Fibroblast of skin of left quadriceps (primary cell): ENCODE results near the gene NAA16.
"Not testable (repeated sequence)": the region's sequence is repeated elsewhere in the genome, so short reads cannot be mapped to it uniquely, and the experiment has no call there.

Source experiments
- DNase-seq, 2 experiments: peaks; one replicate each; pipeline ENCODE4 v3.0.0-alpha.2; 2013; ENCODE audit warnings: low read depth in 2 of 2

NAA16 gene

DNA sequence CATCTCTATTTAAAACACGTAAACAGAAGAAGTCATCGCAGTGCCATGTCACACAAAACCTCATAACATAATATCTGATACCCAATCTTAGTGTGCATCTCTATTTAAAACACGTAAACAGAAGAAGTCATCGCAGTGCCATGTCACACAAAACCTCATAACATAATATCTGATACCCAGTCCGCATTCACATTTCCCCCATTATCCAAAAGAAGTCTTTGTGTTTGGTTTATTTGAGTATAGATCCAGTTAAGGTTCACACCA, 45.2 kb downstream of the NAA16 start:
- not testable (repeated sequence) for DNase-seq

DNA sequence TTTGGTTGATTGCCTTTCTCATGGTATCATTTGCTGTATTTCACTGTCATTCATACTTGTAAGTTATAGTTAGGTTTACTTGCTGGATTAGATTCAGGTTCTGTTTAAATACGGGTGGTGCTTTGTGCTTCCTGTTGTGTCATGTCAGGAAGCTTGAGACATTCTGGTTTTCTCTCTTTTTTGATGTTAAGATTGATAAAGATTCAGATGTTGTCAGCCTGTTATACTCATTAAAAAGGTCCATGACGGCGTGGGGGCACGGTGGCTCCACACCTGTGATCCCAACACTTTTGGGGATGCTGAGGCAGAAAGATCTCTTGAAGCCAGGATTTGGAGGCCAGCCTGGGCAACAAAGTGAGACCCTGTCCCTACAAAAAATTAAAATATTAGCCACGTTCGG, 45.7 kb downstream of the NAA16 start:
- DNase-seq, result no peak

DNA sequence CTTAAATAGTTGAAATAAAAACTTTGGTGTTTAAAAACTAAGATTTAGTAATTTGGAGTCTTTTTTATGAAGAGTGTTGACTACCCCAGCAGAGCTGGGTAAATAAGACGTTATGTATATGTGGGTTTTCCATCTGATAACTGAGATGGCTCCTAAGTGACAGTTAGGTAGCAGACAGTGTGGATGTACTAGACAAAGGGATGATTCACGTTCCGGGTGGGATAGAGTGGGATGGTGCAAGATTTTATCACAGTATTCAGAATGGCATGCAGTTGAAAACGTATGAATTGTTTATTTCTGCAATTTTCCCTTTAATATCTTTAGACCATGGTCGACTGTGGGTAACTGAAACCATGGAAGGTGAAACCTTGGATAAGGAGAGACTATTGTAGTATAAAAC, 50.4 kb downstream of the NAA16 start:
- no peak for DNase-seq

DNA sequence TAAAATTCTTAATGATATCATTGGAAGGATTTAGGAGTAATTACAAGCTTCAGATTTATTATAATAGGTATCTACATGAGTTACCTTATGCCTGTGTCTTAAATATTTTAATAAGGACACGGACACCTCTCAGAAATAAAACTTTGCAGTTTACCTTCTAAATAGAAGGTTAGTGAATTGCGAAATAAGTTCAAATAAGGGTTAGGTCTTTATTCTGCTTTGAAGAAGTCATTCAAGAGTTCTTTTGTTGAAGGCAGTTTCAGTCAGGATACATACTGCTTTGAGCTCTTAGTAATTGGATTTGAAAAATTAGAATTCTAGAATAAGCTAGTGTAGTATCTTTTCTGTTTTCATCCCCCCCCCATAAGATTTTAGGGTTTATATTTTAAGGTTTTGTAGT, 53.0 kb downstream of the NAA16 start:
- no peak for DNase-seq

DNA sequence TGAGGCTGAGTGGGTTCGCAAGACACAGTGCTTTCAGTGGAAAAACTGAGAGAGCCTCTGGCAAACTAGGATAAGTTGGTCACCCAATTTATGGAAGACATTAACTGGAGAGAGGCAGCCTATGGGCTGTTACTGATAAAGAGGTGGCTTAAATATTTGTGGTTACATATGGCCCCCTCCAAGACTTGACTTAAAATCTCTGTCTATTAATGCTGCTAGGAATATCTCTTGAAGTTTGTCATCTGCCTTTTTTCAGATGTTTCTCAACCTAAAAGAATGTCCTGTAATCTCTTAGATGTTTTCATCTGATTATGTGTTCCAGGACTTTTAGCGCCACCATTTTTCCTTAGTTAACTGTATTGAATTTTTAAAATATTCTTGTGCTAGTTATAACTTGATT, 54.6 kb downstream of the NAA16 start:
- DNase-seq, result peak; percentile 30 to 32

DNA sequence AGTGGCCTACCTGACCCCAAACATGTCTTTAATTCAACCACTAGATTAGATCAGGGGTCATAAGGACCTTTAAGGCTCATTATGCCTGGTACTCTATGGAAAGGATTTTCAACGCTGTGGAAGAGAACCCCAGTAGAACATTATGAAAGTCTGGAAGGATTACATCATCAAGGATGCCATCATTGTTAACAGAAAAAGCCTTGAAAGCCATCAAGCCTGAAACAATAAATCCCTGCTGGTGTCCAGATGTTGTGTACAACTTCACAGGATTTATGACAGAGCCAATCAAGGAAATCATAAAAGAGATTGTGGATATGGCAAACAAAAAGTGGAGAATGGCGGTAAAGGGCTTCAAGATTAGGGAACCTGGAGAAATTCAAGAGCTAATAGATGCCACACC, 59.7 kb downstream of the NAA16 start:
- peak in 1 of 2 experiments; percentile 18 for DNase-seq

DNA sequence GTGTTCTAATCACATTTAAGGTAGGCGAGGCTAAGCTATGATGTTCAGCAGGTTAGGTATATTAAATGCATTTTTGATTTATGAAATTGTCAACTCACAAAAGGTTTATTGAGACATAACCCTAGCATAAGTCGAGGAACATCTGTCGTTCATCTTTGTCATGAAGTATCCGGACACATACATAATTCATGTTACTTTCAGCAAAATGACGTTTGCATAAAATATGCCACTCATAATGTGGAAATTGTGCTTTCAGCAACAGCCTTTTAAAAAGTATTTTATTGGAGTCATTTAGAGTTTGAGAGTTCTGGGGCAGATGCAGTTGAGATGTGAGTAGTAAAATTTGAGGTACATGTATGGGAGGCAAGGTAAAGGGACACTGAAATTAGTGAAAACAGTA, 66.4 kb downstream of the NAA16 start:
- no peak for DNase-seq

DNA sequence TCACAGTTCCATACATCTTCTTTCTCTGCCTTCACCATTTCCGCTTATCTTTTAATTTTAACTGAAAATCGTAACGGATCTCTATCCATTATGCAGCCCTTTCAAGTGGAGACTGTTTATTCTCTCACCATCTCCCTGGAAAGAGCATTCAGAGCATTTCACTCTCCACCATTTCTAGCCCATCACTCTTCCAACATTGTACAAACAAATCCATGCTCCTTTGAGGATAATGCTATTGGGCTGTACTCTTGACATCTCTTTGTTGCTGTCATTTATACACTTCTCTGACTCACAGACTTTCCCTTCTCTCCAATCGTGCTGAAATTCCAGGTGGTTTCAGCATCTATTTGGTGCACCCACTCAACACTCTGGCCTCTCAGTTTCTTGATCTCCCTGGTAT, 71.4 kb downstream of the NAA16 start:
- DNase-seq, result no peak

DNA sequence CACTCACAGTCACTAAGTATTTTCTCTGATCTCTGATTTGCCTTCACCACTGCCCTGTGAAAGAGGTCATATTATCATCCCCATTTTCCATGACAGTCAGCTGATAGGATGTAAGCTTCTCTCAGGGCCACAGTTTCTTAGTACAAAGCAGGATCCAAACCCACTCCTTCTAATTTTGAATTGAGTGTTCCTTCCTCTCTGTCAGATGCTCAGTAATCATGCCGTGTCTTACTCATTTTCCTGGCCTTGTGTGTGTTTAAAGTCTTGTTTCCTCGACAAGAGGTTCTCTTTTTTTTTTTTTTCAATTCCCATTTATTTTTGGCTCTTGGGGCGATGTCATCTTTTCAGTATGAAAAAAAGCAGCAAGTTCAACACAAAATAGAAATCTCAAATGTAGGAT, 72.3 kb downstream of the NAA16 start:
- DNase-seq, result no peak

DNA sequence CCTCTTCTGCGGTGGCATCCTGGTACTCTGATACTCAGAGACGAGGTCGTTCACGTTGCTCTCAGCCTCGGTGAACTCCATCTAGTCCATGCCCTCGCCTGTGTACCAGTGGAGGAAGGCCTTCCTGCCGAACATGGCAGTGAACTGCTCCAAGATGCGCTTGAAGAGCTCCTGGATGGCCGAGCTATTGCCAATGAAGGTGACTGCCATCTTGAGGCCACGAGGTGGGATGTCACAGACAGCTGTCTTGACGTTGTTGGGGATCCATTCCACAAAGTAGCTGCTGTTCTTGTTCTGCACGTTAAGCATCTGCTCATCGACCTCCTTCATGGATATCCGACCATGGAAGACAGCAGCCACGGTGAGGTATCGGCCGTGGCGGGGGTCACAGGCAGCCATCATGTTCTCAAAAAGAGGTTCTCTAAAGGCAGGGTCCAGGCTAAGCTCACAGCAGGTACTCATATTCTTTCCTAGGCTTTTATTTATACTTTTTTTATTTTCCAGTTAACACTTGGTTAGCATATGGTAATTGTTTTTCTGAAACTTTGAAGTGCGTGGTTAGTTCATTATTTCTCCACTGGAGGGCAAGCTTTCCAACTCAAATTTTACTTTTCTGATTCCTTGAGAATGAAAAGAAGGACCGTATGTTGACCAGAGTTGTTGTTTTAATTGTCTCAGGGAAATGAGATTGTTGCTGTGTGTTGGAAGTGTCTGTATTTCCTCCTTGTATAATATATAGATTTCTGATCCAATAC, 73.9 kb downstream of the NAA16 start:
- DNase-seq, result no peak

DNA sequence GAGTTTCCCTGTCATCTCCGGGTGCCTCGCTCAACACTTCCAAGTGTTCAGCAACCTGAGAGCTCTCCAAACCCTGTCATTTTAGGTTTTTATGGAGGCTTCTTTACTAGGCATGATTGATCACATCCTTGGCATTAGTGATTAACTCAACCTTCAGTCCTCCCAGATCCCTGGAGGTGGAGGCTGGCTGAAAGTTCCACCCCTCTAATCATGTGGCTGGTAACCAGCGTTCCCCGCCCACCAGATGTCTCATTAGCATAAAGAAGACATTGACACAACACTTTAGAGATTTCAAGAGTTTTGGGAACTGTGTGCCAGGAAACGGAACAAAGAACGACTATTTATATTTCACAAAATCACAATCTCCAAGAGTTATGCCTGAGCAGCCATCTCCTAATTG, 75.1 kb downstream of the NAA16 start:
- no peak for DNase-seq

DNA sequence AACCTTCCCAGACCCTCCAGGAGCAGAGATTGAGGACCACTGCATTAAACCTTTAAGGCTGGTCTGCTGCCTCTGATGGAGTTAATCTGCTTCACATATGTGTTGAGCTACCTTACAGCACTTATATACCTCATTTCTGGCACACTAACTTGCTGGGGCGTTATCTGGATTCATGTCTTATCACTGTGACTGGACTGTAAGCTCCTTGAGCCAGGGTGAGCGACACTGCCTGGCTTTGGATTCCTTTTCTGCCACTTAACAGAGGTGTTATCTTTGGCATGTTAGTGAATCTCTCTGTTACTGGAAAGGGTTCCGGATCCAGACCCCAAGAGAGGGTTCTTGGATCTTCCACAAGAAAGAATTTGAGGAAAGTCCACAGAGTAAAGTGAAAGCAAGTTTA, 76.5 kb downstream of the NAA16 start:
- no peak for DNase-seq

DNA sequence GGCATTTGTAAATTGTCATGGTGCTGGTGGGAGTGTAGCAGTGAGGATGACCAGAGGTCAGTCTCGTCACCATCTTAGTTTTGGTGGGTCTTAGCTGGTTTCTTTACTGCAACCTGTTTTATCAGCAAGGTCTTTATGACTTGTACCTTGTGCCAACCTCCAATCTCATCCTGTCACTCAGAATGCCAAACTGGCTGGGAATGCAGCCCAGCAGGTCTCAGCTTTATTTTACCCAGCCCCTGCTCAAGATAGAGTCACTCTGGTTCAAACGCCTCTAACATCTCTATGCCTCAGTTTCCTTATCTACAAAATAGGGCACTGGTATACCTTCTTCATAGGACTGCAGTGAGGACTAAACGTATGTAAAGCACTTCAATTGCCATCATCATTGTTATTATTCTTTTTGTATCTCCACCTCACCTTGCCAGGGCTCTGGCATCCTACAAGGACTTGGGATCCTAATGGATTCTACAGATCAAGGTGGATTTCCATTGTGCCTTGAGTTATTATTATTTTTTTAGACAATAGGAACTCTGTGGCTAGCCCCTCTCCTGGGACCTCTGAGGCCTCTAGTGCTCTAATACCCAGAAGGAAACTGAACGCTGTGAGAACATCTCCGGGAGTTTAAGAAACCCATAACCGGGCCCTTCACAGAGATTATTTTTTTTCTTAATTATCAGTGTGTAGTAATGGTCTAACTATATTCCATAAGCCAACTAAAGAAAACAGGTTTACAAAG, 77.2 kb downstream of the NAA16 start:
- DNase-seq, result no peak

DNA sequence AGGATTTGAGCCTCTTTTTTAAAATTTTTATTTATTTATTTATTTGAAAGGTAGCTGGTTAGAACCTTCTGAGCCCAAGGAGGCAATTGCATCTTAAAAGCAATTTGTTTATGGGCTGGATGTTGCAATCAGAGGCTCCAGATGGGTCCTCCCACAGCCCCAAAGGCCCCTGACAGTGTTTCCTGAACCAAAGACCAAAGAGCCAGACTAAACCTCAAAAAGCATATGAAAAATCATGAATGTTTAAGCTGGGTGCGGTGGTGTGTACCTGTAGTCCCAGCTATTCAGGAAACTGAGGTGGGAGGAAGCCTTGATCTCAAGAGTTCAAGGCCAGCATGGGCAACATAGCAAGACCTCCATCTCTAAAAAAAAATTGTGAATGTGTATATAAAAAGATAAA, 78.5 kb downstream of the NAA16 start:
- DNase-seq, result no peak

DNA sequence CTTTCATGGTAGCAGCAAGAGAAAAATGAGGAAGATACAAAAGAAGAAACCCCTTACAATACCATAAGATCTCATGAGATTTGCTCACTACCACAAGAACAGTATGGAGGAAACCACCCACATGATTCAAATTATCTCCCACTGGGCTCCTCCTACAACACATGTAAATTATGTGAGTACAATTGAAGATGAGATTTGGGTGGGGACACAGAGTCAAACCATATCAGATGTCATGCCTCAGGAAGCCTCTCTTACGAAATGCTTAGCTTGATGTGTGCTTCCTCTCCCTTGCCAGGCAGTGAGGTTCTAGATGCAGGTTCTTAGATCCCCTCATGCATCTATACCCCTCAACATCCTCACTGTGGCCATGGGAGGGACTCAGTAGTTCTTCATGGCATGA, 83.1 kb downstream of the NAA16 start:
- DNase-seq, result no peak

DNA sequence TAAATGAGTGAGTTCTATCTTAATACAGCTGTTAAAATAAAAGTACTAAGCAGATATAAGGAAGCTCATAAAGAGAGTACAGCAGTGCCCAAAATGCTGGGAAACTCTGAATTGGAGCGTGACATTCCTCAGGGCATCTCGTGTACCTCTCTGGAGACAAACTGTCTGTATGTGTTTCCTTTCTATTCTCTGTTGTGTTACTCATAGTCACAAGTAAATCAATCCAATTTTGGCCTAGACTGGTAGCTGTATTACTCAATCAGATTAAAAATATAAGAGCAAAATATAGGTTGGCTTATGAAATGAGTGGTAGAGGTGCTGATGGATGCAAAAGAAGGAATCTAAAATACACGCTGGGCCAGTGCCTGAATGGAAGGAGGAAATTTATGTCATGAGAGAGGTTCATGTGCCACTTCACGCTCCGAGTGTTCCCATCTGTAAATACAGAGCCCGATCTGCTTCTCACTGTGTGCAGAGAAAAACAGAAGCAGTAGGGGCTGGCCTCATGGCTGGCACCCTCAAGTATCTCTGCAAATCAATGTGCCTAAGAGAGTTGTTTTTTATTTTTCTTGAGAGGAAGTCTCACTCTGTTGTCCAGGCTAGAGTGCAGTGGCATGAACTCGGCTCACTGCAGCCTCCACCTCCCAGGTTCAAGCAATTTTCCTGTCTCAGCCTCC, 87.6 kb downstream of the NAA16 start:
- DNase-seq, result no peak

DNA sequence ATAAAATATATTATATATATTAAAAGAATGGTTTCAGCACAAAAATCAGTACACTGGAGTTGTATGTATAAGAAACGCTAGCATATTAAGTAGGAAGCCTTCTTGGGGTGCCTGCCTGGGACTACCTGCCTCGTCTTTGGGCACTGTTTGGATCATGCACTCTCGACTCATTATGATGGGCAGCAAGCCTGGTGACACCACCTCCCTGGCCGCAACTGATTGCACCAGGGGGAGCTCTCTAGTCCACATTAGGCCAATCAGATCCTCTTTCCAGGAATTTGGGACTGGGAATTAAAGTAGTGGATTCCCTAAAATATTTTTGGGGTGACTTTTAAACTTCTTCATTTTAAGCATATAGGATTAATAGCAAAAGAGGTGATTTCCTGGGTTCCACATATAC, 90.3 kb downstream of the NAA16 start:
- DNase-seq, result no peak

DNA sequence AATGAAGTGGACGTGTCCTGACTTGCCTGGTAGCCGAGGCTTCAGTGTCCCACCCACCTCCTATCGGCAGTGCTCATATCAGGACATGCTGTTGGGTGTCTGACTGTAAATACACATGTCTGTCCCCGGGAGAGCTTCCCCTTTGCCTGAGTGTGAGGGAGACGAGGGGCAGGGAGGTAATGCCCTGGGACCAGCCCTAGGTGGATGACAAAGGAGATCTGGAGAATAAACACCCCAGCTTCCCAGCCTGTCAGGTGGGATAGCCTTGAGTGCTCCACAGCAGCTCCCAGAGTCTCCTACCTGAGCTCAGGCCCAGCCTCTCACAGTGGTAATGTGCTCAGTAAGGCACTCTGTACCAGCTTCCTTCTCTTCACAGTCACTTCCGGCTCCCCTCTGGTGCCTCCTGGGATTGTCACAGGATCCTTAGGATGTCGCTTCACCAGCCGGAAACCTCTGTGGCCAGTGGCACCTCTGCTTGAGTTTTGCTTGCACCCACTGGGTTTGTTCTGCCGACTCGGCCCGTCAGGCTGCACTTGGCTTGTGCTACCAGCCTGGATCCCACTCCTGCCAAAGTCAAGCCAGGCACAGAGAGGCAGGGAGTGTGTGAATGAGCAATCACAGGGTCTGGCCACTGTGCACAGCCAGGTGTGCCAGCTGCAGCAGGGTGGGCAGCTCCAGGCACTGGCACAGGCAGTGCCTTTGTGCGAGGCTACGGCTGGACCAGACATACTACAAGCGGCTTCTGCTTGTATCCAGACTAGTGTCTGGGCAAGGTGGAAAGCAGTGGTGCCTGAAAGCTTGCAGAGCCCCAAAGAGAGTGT, 91.8 kb downstream of the NAA16 start:
- DNase-seq, result no peak

DNA sequence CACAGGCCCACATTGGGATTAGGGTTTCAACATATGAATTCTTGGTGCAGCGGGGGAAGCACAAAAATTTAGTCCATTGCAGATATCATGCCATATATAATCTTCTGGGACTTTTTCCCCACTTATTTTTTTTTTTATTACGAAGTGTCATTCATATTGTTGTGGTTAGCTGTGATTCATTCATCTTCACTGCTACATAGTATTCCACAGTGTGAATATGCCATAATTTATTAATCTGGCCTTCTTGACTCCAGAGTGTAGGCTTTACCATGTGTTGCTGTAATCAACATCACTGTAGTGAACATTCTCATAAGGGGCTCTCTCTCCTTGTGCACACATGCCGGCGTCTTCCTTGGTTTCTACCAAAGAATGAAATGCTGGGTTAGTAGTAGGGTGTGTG, 92.9 kb downstream of the NAA16 start:
- no peak for DNase-seq

DNA sequence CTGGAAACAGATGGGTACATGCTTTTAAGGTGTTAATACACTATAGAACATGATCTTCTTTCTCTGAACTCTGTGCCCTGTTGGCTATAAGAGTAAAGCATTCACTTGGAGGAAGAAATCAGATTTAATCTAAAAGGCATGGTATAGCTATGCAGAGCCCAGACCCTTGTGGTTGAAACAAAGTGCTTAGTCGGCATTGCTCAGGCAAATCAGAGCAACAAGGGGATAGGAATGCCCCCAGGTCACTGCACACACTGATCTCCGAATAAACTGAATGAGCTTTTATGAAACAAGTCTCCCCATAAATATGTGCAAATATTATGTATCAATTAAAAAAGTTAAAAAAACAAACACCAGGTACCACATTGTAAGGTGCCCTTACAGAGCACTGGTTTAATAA, 94.3 kb downstream of the NAA16 start:
- no peak for DNase-seq

DNA sequence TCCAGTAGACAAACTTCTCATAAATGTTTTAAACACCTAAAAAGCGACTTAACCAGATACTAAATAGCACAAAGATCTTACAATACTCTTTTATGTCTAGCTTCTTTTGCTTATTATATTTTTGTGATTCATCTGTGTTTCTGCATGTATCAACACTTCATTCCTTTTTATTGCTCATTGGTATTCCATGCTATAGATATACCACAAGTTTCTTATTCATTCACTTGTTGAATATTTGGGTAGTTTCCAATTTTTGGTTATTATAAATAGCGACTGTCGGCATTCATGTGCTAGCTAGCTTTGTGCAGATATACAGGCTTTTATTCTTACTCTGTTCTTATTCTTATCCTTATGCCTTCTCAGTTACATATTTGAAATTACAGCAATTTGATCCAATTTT, 96.3 kb downstream of the NAA16 start:
- no peak for DNase-seq

DNA sequence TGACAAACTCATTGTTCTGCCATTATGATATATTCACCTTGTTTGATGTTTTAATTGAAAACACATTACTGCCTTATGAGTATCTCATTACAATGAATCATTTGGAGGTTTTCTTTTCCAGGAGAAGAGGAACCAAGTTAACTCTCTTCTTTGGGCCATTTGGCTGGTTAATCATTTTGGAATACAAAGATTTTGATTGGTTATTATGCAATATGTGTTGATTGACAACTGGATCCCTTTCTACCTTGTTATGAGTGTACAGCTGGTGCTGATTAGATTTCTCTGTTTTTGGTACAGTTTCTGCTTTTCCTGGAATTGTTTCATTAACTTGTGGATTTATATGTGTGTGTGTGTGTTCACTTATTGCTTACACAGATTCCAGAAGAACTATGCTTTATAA, 97.1 kb downstream of the NAA16 start:
- DNase-seq, result peak in 1 of 2 experiments; percentile 34
